Measurements from ENCODE around the gene SAT2. TPM values are rescaled to one million over a fixed set of nuclear protein-coding genes. Genes with fewer than 3 reads are reported as not detected.

The SAT2 gene
- total RNA-seq, 1 donor from 2014 or later: 29.0 TPM

DNA sequence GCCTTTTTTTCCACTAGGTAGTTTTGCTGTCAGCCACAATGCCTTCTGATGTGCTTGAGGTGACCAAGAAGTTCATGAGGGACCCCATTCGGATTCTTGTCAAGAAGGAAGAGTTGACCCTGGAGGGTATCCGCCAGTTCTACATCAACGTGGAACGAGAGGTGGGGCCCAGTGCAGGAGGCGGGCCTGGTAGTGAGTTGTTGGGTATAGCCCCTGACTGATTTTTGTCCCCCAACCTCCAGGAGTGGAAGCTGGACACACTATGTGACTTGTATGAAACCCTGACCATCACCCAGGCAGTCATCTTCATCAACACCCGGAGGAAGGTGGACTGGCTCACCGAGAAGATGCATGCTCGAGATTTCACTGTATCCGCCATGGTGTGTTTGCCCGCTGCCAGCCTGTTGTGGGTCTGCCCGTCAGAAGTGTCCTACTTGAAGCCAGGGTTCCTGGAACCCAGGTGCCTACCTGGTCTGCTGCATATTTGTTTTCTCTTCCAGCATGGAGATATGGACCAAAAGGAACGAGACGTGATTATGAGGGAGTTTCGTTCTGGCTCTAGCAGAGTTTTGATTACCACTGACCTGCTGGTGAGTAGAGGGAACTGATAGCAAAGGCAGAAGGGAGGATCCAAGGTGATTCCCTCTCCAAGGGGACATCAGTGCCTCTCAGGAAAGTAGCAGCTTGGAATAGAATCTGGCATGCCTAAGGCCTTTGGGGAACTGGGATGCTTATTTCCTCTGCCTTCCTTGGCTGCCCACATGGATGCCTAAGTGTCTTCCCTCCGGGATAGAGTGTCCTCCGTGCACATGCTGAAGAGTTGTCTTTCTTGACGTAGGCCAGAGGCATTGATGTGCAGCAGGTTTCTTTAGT, 50.1 kb downstream of the SAT2 start:
- intact Hi-C loops (cut with micrococcal nuclease): loop anchor here (10.0 kb wide), 1 partner anchor 563 kb away; the partner anchor contains the start of gene RNASEK

DNA sequence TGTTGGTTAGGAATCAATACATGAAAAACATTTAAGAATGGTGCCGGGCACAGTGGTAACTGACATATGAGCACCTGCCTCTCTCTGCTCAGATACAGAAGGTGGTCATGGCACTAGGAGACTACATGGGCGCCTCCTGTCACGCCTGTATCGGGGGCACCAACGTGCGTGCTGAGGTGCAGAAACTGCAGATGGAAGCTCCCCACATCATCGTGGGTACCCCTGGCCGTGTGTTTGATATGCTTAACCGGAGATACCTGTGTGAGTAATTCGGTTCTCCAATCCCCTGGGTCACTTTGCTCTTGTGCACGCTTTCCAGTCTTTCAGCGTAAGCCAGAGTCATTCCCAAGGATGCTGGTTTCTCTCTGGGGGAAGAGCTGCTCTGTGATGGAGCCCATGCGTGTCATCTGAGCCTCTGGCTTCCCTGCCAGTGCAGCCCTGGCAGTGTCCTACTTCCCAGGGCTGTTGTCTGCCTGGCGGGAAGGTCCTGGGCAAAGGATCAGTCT, 51.1 kb downstream of the SAT2 start:
- intact Hi-C loops (cut with micrococcal nuclease): loop anchor here (10.0 kb wide), 1 partner anchor 562 kb away; the partner anchor contains the start of gene RNASEK

Other genes with a start within 250 kb of the SAT2 start
- 1.1 and 1.4 TPM in 2 replicates for gene TNK1, start 246.7 kb downstream of the SAT2 start, total RNA-seq
- gene PLSCR3, start 233.3 kb downstream of the SAT2 start, total RNA-seq: 127 and 139 TPM in 2 replicates
- gene TMEM256, start 223.7 kb downstream of the SAT2 start, total RNA-seq: 51.6 and 53.9 TPM in 2 replicates
- 1.5 and 2.1 TPM in 2 replicates for gene NLGN2, start 220.0 kb downstream of the SAT2 start, total RNA-seq
- 0.22 TPM in 1 of 2 replicates, not detected in the other for gene SPEM1, start 207.5 kb downstream of the SAT2 start, total RNA-seq
- gene SPEM2, start 202.2 kb downstream of the SAT2 start, total RNA-seq: not detected in 2 replicates
- gene SPEM3, start 199.0 kb downstream of the SAT2 start, total RNA-seq: not detected in 2 replicates
- gene TMEM102, start 192.4 kb downstream of the SAT2 start, total RNA-seq: 16.0 and 16.3 TPM in 2 replicates
- 15.0 and 15.4 TPM in 2 replicates for gene FGF11, start 188.3 kb downstream of the SAT2 start, total RNA-seq
- 12.5 and 15.4 TPM in 2 replicates for gene CHRNB1, start 182.8 kb downstream of the SAT2 start, total RNA-seq
- 25.2 and 26.5 TPM in 2 replicates for gene ZBTB4, start 148.2 kb downstream of the SAT2 start, total RNA-seq
- not detected in 2 replicates for gene SLC35G6, start 146.4 kb downstream of the SAT2 start, total RNA-seq
- gene POLR2A, start 143.5 kb downstream of the SAT2 start, total RNA-seq: 208 and 222 TPM in 2 replicates
- gene TNFSF12, start 78.8 kb downstream of the SAT2 start, total RNA-seq: 79.9 and 96.4 TPM in 2 replicates
- gene TNFSF13, start 69.1 kb downstream of the SAT2 start, total RNA-seq: 6.0 and 6.3 TPM in 2 replicates
- gene SENP3, start 65.9 kb downstream of the SAT2 start, total RNA-seq: 55.0 and 58.3 TPM in 2 replicates
- 8.0 TPM in 2 replicates for gene CD68, start 48.2 kb downstream of the SAT2 start, total RNA-seq
- 85.1 and 88.0 TPM in 2 replicates for gene MPDU1, start 44.0 kb downstream of the SAT2 start, total RNA-seq
- 0.20 and 0.27 TPM in 2 replicates for gene SOX15, start 37.7 kb downstream of the SAT2 start, total RNA-seq
- 32.6 and 40.1 TPM in 2 replicates for gene FXR2, start 12.9 kb downstream of the SAT2 start, total RNA-seq
- gene SHBG, start 2.3 kb upstream of the SAT2 start, total RNA-seq: not detected in 2 replicates
- 0.22 and 0.37 TPM in 2 replicates for gene ATP1B2, start 23.1 kb upstream of the SAT2 start, total RNA-seq
- 207 and 218 TPM in 2 replicates for gene TP53, start 59.7 kb upstream of the SAT2 start, total RNA-seq
- 19.7 and 23.9 TPM in 2 replicates for gene WRAP53, start 60.7 kb upstream of the SAT2 start, total RNA-seq
- 0.05 TPM in 1 of 2 replicates, not detected in the other for gene EFNB3, start 77.4 kb upstream of the SAT2 start, total RNA-seq
- gene DNAH2, start 89.9 kb upstream of the SAT2 start, total RNA-seq: not detected in 2 replicates
- gene KDM6B, start 206.4 kb upstream of the SAT2 start, total RNA-seq: 35.5 and 39.7 TPM in 2 replicates
- 1.6 TPM in 2 replicates for gene TMEM88, start 227.2 kb upstream of the SAT2 start, total RNA-seq
- gene NAA38, start 229.7 kb upstream of the SAT2 start, total RNA-seq: 51.5 and 59.9 TPM in 2 replicates
- 7.0 and 7.9 TPM in 2 replicates for gene CYB5D1, start 230.2 kb upstream of the SAT2 start, total RNA-seq